GM13976 (cell line): ENCODE measurements around the gene SAP30BP.
A peak's percentile ranks its signal among the peaks of the same experiment; 100 is the strongest.

Source experiments
- DNase-seq: peaks from one replicate; pipeline ENCODE4 v3.0.0; 2012; ENCODE audit warnings: low spot score
- CTCF ChIP-seq: IDR thresholded peaks from 2 replicates; pipeline ENCODE4 v1.5.1; 2012; ENCODE audit warnings: borderline replicate concordance, mild to moderate bottlenecking; ENCODE audit not compliant: insufficient read depth; ENCODE audit errors: extremely low read depth, missing control alignments, control extremely low read depth
- in situ Hi-C: fragments of 300-500 bp; cut with MboI; formaldehyde crosslinking; loops from one replicate; pipeline ENCODE4 v1.12.0; 2022; ENCODE audit warnings: low sequenced_read_pairs, mixed read lengths, inconsistent platforms; ENCODE audit not compliant: unreplicated experiment

Gene SAP30BP

GRCh38 chr17:75623386-75623785 is 43.8 kb upstream of the SAP30BP start:
- no peak for TF ChIP-seq CTCF
- in situ Hi-C loops = no loop called here
- no peak for DNase-seq

GRCh38 chr17:75624021-75624420 is 43.1 kb upstream of the SAP30BP start:
- TF ChIP-seq CTCF = no peak
- DNase-seq = no peak
- in situ Hi-C loops = no loop called here

- in situ Hi-C loops = no loop called here
These were observed 42.3 kb upstream of the SAP30BP start for GRCh38 chr17:75624714-75625345.

GRCh38 chr17:75625813-75626486 is 41.2 kb upstream of the SAP30BP start:
- in situ Hi-C loops = no loop called here
- TF ChIP-seq CTCF = peak; percentile 30
- DNase-seq = peak; percentile 73

More at GRCh38 chr17:75624714-75625345, 42.3 kb upstream of the SAP30BP start:
- TF ChIP-seq CTCF = no peak
- DNase-seq = no peak

GRCh38 chr17:75626496-75627038 is 40.6 kb upstream of the SAP30BP start:
- no peak for TF ChIP-seq CTCF
- in situ Hi-C loops = no loop called here
- no peak for DNase-seq

- no peak for TF ChIP-seq CTCF
- in situ Hi-C loops = no loop called here
- DNase-seq = no peak
These were observed 40.0 kb upstream of the SAP30BP start for GRCh38 chr17:75627094-75627493.
